Dedifferentiated amniotic fluid mesenchymal stem cell (primary cell): ENCODE data around the gene PCED1A.
"Not testable (repeated sequence)": the region's sequence is repeated elsewhere in the genome, so short reads cannot be mapped to it uniquely, and the experiment has no call there.

Source experiments
- DNase-seq: peaks from one replicate; pipeline ENCODE4 v3.0.0-alpha.2; 2016; ENCODE audit errors: extremely low spot score

The PCED1A gene

DNA sequence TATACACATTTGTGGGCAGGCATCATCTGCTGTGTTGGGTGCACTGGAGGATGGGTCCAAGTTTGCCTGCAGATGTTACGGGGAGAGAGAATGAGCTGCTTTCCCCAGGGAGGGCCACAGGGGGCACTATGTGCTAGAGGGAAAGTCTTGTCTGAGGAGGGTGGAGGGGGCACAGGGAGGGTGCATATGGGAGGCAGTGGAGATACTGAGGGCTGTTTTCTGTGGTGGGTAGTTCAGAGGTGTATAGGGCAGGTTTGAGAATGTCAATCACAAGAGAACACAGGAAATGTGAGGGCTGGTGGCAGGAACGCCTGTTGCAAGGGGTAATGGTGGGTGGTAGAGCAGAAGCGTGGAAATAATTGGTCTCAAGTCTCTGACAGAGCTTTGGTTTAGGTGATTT, 25.2 kb upstream of the PCED1A start:
- DNase-seq: no peak

DNA sequence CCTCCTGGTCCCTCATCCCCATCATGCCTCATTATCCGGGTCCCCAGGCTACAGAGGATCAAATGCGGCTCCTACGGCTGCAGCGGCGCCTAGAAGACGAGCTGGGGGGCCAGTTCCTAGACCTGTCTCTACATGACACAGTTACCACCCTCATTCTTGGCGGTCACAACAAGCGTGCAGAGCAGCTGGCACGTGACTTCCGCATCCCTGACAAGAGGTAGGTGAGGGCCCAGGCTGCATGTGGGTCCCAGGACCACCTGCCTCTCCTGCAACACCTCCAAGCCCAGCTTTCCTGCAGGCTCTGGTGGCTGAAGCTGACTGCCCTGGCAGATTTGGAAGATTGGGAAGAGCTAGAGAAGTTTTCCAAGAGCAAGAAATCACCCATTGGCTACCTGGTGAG, 24.6 kb upstream of the PCED1A start:
- no peak for DNase-seq

DNA sequence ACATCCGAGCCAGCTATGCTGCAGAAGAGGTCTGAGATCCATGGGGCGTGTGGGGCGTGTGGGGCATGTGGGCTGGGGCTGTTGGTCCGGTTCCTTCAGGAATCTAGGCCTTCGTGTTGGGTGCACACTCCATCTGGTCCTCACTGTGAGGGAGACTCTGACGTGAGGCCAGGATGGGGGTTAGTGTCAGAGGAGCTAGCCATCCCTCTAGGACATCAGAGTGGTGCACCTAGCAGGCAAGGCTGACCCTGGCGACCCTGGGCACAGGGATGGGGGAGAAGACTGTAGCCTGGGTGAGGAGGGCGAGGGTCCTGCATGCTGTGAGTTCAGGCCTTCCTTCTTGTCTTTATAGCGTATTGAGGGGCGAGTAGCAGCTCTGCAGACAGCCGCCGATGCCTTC, 24.2 kb upstream of the PCED1A start:
- DNase-seq: no peak

DNA sequence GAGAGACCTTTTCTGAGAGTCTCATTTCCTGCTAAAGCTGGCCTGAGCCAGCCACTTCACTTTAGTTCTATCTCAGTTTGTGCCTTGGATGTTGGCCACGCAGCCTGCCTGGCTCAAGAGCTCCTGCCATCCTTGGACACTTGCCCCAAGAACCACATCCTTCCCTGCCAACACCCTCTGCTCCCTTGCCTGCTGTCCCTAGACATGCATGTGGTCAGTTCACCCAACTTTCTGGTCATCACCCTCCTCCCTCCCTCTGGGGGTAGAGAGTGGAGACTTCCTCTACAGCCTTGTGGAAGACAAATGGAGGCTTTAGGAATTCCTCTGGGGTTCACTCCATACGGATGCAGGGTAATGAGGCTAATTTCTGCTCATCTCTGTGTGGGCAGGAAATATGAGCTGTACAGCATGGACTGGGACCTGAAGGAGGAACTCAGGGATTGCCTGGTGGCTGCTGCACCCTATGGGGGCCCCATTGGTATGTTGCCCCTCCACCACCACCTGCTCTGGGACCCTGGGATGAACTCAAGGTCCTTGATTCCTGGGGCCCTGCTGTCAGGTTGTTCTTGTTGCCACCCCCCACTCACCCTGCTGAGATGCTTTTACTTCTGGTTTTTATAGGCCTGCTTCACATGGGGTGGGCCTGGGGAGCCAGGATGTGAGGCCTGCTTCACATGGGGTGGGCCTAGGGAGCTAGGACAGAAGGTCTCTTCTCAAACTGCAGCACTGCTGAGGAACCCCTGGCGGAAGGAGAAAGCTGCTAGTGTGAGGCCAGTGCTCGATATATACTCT, 19.1 kb upstream of the PCED1A start:
- DNase-seq: no peak

DNA sequence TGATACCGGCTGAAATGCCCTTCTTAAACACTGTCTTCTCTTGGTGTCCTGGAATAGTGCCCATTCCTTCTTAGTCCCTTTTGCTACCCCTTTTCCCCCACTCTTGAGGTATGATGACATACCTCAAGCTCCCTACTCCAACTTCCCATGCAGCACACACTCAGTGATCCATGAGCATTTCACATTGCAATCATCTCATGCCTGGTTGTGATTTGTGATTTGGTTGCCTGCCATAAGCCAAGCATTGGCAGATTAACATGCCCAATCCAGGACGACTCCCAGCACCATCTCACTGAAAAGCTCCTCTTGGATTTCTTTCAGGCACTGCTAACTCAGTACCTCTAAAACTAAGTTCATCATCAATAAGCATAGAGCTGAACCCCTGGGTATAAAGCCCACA, 18.1 kb upstream of the PCED1A start:
- DNase-seq: no peak

DNA sequence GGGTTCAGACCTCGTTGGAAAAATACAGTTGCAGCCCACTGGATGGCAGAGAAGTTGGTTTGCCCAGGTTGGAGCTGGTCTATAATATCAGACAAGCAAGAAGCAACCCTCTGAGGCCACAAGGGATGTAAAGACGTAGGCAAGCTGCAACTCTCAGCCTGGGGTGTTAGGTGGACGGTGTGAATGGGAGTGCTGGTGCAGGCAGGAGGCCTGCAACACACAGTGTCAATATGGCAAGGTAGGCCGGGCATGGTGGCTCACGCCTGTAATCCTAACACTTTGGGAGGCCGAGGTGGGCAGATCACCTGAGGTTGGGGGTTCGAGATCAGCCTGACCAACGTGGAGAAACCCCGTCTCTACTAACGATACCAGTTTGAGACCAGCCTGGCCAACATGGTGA, 10.6 kb upstream of the PCED1A start:
- no peak for DNase-seq

DNA sequence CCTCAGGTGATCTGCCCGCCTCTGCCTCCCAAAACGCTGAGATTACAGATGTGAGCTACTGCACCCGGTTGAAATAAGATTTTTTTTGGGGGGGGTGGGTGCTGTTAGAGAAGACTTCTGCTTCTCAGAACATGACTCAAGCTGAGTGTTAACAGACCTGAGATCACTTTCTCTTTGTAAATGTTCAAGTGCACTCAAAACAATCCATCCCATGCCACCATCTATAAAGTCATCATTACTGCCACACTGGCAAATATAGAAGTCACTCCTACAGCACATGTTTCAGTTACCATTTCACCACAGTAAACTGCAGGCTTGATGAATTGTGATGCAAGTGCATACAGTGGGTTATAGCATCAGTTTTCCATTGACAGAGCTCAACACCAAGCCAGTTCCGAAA, 9.1 kb upstream of the PCED1A start:
- DNase-seq: no peak

DNA sequence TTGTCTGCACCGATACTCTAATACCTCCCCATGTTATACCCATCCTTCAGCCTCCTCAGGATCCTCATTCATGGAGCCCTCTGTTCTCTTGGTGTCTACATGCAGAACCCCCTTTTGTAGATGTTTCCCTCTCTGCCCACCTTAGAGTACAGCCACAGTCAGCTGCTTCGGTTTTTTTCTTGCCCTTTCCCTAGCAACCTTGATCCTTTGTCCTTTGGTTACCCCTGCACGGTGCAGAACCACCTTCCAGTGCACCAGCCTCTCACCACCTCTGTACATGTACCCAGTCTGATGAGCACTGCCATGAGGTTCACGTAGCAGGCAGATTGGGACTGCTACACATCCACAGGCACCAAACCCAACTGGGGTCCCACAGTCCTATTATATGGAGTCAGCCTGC, 7.3 kb upstream of the PCED1A start:
- no peak for DNase-seq

DNA sequence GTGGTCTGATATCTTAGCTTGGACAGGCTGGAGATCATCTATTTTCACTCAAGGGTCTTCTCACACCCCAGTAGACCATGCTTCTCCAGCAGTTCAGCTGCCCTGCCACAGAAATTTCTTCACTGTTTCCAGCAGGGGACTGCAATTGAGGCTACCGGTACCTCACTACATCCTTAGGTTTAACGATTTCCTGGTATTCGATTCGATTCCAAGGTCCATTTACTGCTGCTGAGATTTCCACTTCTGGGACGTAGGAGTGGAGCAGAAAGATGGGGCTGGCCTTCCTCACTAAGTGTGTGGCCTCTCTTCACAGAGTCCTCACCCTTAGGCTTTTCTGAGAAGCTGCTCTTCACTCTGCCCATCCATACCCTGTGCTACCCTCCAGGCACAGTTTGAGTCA, 6.2 kb upstream of the PCED1A start:
- DNase-seq: no peak

DNA sequence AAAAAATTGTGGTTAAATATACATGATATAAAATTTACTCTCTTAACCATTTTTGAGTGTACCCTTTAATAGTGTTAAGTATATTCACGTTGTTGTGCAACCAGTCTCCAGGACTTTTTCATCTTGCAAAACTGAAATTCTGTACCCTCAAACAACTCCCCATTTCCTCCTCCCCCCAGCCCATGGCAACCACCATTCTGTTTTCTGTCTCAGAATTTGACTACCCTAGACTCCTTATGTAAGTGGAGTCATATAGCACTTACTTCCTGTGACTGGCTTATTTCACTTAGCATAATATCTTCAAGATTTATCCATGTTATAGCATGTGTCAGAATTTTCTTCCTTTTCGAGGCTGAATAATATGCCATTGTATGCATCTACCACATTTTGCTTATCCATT, 5.2 kb upstream of the PCED1A start:
- DNase-seq: no peak

DNA sequence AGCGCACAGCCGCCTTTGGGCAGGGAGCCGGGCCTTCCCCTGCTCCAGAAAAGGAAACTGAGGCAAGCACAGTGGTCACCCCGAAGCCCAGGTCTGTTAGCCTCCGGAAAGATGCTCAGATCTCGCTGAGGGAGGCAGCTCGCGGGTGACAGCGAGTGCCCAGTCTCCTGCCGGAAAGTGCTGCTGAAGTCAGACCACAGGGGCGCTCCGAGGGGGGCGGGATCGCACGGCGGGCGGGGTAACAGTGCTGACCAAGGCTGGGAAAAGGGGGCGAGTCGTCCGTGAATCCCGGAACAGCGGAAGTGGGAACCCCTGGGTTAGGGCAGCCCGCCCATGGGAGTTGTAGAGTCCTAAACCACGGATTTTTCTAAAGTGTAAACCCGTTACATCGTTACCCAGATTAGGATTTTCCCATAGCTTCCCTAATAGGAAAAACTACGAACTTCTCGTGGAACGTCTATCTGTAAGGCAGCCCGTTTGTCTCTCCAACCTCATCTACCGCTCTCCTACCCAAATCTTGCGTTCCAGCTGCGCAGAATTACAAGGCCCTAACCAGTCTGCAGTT, 594 bp upstream of the PCED1A start:
- peak; percentile 17 for DNase-seq

DNA sequence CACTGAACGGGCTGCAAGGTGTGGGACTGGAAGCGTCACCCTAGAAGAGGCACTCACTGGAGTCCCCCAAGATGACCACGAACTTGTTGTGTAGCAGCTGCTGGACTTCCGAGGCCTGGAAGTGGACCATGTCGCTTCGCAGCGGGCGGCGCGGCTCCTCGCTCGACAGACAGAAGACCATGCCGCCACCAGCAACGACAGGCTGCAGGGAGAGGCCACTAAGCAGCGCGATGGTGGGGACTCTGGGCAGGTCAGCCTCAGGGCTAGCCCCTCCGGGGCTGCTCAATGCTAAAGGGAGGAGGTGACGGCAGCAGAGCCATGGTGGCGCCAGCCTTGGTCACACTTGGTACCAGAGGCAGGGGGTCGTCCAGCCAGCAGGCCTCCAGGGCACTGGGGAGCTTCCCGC, 720 bp downstream of the PCED1A start:
- DNase-seq: no peak

DNA sequence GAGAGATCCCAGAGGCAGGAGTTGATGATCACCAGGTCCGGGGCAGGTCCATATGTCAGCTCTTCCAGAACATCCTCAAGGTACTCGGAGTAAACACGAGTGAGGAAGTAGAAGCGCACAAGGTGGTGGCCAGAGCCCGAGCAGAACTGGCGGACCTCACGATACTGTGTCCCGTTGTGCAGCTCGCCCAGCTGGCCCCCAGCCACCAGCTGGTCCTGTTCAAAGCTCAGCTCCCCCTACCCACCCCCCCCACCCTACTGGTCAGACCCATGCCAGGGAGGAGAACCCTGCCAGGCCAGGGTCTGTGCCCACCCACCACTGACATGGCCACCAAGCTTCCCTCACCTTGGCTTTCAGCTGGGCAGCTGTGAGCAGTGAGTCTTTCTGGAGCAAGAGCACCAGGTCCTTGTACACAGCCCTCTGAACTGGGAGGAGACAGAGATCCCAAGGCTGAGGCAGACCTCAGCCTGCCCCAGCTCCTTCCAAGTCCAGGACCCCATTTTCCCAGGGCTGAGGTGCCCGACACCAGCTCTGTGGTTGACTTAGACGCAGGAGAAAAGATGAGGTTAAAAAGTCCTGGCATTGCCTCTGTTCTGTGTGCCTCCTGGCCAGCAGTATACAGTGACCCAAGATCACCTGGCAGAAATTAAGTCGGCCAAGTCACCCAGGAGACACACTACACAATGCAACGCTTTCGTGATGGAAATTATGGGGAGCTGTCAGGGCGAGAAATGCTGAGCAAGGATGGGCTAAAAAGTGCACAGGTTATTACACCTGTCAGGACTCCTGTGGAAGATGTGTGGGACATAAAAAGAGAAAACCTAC, 1.4 kb downstream of the PCED1A start:
- DNase-seq: no peak

DNA sequence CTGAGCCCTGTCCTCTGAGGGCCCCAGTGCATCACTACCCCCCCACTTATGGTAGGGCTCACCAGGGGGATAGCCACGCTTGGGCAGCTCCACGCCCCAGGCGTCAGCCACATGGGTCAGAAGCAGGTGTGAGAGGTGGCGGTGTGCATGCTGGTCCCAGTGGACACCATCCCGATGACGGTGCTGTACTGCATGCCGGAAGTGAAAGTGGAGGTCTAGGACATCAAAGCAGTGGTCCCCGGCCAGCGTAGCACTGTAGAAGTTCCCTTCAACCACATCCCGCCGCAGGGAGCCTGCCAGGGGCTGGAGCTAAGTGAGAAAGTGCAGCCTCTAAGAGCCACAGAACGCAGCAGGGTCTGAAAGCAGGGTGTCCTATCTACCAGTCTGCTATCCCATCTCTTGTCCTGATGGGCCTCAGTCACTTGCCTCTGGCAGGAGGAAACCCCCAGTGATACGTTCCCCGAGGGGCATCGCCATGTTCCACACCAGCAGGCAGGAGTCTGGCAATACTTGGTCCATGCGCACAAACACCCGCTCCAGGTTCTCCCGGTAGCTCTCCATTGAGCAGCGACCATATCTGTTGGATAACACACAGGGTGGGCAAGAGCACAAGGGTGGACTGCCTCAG, 2.2 kb downstream of the PCED1A start:
- DNase-seq: no peak

DNA sequence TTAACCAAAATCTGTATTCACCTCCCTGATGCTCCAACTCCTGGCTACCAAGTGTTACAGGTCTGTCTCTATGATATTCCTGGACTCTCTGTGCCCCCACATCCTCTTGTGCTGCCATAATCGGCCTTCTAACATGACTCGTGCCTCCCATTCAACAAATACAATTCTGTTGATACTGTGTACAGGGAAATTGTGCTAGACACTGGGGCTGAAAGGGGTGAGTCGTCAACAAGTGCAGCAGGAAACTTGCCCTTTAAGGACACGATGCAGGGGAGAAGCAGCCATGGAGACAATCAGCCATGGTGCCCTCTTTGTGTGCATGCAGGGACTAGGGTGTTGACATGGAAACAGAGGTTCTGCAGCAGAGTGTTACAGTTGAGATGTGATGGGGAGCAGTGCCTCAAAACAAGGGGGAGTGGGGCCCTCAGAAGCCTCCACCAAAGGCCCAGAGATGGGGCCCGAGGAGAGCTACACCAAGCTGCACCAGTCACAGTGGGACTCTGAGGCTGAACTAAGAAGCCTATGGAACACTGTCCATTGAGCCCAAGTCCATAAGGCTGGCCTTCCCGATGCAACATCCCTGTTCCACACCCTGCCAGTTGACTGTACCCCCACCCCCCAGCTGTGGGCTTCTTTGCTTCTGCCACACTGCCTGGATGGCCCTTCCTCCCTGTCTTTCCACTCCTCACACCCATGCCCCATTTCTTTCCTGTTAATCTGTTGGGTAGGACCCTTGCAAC, 3.1 kb downstream of the PCED1A start:
- DNase-seq: no peak

DNA sequence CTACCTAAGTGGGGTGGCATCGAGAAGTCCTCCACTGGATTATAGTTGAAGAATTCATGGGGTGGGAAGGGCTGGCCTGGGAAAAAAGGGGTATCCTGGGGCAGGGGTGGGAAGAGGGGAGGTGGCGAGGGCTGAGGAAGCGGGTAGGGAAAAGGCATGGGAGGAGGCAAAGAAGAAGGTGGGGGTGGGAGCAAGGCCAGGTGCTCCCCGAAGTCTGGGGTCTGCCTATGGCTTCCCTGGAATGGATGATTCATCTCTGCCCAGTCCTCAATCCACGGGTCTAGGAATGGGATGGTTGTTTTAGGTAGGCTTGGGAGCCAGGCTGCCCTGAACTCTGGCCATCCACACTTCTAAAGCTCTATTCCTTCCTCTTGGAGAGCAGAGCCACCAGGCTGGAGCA, 4.4 kb downstream of the PCED1A start:
- no peak for DNase-seq

DNA sequence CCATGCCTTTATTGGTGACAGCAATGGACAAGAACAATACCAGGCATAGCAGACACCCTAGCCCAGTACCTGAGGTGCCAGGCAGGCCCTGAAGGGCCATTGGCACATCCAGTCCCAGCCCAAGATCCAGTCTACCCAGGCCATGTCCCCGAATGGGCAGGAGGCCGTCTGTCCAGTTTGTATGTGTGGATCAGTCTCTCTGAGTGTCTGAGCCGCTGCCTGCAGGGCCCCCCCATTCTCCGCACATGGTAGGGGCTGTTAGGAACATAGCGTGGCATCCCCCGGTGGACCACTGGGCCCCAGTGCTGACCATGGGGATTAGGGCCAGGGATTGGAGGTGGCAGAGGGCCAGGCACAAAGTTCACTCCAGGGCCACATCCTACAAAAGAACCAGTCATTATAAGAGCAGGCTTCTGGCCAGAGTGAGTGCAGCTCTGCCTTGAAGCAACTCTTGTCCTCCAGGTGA, 5.1 kb downstream of the PCED1A start:
- no peak for DNase-seq

DNA sequence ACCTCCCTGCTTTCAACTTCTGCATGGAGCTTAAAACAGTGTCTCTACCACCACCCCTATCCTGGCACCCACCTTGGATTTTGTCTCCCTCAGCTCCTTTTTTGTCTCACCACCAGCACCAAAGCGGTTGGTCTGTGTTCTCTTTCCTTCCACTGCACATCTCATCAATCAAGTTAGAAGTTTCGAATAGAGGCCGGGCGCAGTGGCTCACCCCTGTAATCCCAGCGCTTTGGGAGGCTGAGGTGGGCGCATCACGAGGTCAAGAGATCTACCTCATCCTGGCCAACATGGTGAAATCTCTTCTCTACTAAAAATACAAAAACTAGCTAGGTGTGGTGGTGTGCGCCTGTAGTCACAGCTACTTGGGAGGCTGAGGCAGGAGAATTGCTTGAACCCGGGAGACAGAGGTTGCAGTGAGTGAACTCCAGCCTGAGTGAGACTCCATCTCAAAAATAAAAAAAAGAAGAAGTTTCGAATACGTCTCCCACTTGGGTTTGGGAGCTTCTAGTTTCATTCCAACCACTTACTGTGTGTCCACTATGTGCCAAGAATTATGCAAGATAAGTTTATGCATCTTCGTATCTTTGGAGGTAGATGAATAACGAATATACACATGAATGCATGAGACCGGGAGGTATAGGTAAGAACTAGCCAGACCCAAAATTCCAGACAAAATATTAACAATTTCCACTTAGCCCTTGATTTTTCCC, 5.9 kb downstream of the PCED1A start:
- DNase-seq: no peak

DNA sequence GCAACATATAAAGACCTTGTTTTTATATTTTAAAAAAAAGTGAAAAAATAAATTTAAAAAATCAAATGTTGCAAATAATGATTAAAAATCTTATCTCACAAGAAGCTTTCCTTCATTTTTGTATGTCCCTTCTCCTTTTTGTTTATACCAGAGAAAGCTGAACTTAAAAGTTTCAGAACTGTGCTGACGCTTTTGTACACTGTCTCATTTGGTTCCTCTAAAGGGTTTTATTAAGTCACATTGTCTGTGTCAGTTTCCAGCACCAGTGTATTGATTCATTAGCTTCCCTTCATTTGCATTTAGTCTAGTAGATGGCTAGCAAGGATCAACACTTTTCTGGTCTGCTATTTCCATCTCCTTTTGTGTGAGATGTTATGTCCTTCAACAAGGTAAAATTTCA, 6.7 kb downstream of the PCED1A start:
- no peak for DNase-seq

DNA sequence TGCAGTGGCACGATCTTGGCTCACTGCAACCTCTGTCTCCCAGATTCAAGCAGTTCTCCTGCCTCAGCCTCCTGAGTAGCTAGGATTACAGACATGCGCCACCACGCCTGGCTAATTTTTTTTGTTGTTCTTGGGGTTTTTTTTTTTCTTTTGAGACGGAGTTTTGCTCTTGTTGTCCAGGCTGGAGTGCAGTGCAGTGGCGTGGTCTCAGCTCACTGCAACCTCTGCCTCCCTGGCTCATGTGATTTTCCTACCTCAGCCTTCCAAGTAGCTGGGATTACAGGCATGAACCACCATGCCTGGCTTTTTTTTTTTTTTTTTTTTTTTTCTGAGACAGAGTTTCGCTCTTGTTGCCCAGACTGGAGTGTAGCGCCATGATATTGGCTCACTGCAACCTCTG, 9.2 kb downstream of the PCED1A start:
- not testable (repeated sequence) for DNase-seq

DNA sequence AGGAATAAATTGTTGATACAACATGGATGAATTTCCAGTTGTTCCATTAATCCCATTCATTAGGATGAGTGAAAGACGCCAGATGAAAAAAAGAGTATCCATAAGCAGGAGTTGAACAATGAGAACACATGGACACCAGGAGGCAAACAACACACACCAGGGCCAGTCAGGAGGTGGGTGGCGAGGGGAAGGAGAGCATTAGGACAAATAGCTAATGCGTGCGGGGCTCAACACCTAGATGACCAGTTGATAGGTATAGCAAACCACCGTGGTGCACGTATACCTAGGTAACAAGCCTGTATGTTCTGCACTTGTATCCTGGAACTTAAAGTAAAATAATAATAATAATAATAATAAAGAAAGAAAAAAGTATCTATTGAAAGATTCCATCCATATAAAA, 11.1 kb downstream of the PCED1A start:
- DNase-seq: no peak
